ENCODE data around the gene PAK1IP1. TPM values are rescaled to one million over a fixed set of nuclear protein-coding genes. Genes with fewer than 3 reads are reported as not detected.

Gene PAK1IP1
- polyA plus RNA-seq, 1 of the 3 experiments (the other 2 are of a cell fraction), result 16.2 TPM

DNA sequence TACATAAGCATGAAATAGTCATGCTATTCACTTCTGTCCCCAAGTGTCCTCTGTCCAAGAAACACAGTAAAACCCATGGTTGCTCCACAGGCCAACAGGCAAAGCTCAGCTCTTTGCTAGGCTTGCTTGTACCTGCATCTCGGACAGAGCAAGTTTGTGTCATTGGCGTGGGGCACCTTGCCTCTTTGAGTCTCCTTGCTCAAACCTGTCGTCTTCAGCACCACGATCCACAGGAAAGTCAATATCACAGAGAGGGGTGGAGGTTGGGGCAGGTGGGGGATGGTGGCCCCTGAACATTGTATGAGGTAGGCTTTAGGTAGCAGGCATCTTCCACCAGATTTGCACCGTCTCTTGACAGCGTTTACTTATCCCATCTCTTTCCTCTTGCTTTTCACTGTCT, 48.7 kb downstream of the PAK1IP1 start:
- no peak for DNase-seq
- TF ChIP-seq EP300 (IDR thresholded peaks at IDR 0.05; ENCODE audit: borderline replicate concordance in 1 of 2, low read depth in 1 of 2, low read length in 1 of 2), result no peak
- no peak for TF ChIP-seq RAD21 (IDR thresholded peaks at IDR 0.05; ENCODE audit: low read length)
- TF ChIP-seq, protein P1, sequence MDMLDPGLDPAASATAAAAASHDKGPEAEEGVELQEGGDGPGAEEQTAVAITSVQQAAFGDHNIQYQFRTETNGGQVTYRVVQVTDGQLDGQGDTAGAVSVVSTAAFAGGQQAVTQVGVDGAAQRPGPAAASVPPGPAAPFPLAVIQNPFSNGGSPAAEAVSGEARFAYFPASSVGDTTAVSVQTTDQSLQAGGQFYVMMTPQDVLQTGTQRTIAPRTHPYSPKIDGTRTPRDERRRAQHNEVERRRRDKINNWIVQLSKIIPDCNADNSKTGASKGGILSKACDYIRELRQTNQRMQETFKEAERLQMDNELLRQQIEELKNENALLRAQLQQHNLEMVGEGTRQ (IDR thresholded peaks at IDR 0.05; ENCODE audit: borderline replicate concordance, low read depth, low read length), result no peak
- TF ChIP-seq TEAD4 (IDR thresholded peaks at IDR 0.05; ENCODE audit: borderline replicate concordance, insufficient read depth), result no peak
- no peak for TF ChIP-seq EZH2phosphoT487 (IDR thresholded peaks at IDR 0.05; ENCODE audit: borderline replicate concordance, low read depth)
- TF ChIP-seq, protein P2, sequence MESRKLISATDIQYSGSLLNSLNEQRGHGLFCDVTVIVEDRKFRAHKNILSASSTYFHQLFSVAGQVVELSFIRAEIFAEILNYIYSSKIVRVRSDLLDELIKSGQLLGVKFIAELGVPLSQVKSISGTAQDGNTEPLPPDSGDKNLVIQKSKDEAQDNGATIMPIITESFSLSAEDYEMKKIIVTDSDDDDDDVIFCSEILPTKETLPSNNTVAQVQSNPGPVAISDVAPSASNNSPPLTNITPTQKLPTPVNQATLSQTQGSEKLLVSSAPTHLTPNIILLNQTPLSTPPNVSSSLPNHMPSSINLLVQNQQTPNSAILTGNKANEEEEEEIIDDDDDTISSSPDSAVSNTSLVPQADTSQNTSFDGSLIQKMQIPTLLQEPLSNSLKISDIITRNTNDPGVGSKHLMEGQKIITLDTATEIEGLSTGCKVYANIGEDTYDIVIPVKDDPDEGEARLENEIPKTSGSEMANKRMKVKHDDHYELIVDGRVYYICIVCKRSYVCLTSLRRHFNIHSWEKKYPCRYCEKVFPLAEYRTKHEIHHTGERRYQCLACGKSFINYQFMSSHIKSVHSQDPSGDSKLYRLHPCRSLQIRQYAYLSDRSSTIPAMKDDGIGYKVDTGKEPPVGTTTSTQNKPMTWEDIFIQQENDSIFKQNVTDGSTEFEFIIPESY (IDR thresholded peaks at IDR 0.05; ENCODE audit: borderline replicate concordance, low read depth), result no peak
- no peak for TF ChIP-seq RXRA (IDR thresholded peaks at IDR 0.05; ENCODE audit: borderline replicate concordance, low read depth)
- TF ChIP-seq FOXM1 (IDR thresholded peaks at IDR 0.05; ENCODE audit: low read depth), result no peak
- TF ChIP-seq, protein P3, sequence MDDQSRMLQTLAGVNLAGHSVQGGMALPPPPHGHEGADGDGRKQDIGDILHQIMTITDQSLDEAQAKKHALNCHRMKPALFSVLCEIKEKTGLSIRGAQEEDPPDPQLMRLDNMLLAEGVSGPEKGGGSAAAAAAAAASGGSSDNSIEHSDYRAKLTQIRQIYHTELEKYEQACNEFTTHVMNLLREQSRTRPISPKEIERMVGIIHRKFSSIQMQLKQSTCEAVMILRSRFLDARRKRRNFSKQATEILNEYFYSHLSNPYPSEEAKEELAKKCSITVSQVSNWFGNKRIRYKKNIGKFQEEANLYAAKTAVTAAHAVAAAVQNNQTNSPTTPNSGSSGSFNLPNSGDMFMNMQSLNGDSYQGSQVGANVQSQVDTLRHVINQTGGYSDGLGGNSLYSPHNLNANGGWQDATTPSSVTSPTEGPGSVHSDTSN (IDR thresholded peaks at IDR 0.05), result no peak
- TF ChIP-seq, protein P4, sequence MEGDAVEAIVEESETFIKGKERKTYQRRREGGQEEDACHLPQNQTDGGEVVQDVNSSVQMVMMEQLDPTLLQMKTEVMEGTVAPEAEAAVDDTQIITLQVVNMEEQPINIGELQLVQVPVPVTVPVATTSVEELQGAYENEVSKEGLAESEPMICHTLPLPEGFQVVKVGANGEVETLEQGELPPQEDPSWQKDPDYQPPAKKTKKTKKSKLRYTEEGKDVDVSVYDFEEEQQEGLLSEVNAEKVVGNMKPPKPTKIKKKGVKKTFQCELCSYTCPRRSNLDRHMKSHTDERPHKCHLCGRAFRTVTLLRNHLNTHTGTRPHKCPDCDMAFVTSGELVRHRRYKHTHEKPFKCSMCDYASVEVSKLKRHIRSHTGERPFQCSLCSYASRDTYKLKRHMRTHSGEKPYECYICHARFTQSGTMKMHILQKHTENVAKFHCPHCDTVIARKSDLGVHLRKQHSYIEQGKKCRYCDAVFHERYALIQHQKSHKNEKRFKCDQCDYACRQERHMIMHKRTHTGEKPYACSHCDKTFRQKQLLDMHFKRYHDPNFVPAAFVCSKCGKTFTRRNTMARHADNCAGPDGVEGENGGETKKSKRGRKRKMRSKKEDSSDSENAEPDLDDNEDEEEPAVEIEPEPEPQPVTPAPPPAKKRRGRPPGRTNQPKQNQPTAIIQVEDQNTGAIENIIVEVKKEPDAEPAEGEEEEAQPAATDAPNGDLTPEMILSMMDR (IDR thresholded peaks at IDR 0.05), result no peak
- no peak for TF ChIP-seq JUND (IDR thresholded peaks at IDR 0.05)
- TF ChIP-seq NFIC (IDR thresholded peaks at IDR 0.05; ENCODE audit: borderline replicate concordance), result no peak
- no peak for TF ChIP-seq MEF2A (IDR thresholded peaks at IDR 0.05; ENCODE audit: borderline replicate concordance, low read depth)
- TF ChIP-seq FOXJ3 (CRISPR knock-in tag; IDR thresholded peaks at IDR 0.05), result no peak
- TF ChIP-seq, protein P5, sequence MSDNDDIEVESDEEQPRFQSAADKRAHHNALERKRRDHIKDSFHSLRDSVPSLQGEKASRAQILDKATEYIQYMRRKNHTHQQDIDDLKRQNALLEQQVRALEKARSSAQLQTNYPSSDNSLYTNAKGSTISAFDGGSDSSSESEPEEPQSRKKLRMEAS (IDR thresholded peaks at IDR 0.05; ENCODE audit: low read depth), result no peak
- no peak for TF ChIP-seq GABPA (IDR thresholded peaks at IDR 0.05; ENCODE audit: low read depth)
- TF ChIP-seq TCF12 (IDR thresholded peaks at IDR 0.05), result no peak
- TF ChIP-seq SMC3 (IDR thresholded peaks at IDR 0.05; ENCODE audit: low read depth, low read length), result no peak
- TF ChIP-seq RCOR1 (IDR thresholded peaks at IDR 0.05; ENCODE audit: low read length), result no peak
- TF ChIP-seq GATA2 (CRISPR knock-in tag; IDR thresholded peaks at IDR 0.05), result no peak
- H3K36me3 ChIP-seq (replicated peaks in 1 of 2; ENCODE audit: control insufficient read depth in 1 of 2, insufficient read depth in 2 of 2, low read length in 1 of 2), result peaks cover 0 to 6% of the 10 kb centered on the region in 2 experiments
- peaks cover 9% of the 10 kb centered on the region for H3K79me2 ChIP-seq (ENCODE audit: insufficient read depth)
- no peak overlapping the region for H3K4me3 ChIP-seq (ENCODE audit: low read depth in 2 of 2, low read length in 1 of 2)
- H3K27ac ChIP-seq (ENCODE audit: low read depth in 2 of 2, low read length in 1 of 2), result no peak overlapping the region
- H3K9ac ChIP-seq, result no peak overlapping the region
- H3K27me3 ChIP-seq (ENCODE audit: insufficient read depth), result no peaks in the 10 kb centered on the region
- H2AFZ ChIP-seq (ENCODE audit: low read depth), result no peak overlapping the region
- ChIA-PET POLR2A (no interaction called here), CTCF (interaction anchor here (1.0 kb wide), 1 partner anchor 24 kb away, joined by 3 read pairs; no protein-coding TSS in a partner anchor)
- H3K9me3 ChIP-seq, result no peaks in the 10 kb centered on the region
- H3K4me1 ChIP-seq (ENCODE audit: control insufficient read depth in 1 of 2, insufficient read depth in 2 of 2, low read depth in 1 of 2, low read length in 1 of 2), result peaks cover 0 to 6% of the 10 kb centered on the region in 2 experiments; a peak in 3 of 4 replicates
- H3K4me2 ChIP-seq, result no peak overlapping the region
- no peaks in the 10 kb centered on the region for H3F3A ChIP-seq (replicated peaks; ENCODE audit: insufficient read depth)
- H3K9me2 ChIP-seq, result no peaks in the 10 kb centered on the region
- 88% methylated on average over 6 of the region's 6 CpGs for WGBS (ENCODE audit: low lambda C conversion rate)
- no peaks in the 10 kb centered on the region for H4K20me1 ChIP-seq (ENCODE audit: insufficient read depth)
